ENCODE measurements around the gene MVB12B.
"Not testable (repeated sequence)": the region's sequence is repeated elsewhere in the genome, so short reads cannot be mapped to it uniquely, and the experiment has no call there.

Gene MVB12B, protein sequence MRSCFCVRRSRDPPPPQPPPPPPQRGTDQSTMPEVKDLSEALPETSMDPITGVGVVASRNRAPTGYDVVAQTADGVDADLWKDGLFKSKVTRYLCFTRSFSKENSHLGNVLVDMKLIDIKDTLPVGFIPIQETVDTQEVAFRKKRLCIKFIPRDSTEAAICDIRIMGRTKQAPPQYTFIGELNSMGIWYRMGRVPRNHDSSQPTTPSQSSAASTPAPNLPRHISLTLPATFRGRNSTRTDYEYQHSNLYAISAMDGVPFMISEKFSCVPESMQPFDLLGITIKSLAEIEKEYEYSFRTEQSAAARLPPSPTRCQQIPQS

DNA sequence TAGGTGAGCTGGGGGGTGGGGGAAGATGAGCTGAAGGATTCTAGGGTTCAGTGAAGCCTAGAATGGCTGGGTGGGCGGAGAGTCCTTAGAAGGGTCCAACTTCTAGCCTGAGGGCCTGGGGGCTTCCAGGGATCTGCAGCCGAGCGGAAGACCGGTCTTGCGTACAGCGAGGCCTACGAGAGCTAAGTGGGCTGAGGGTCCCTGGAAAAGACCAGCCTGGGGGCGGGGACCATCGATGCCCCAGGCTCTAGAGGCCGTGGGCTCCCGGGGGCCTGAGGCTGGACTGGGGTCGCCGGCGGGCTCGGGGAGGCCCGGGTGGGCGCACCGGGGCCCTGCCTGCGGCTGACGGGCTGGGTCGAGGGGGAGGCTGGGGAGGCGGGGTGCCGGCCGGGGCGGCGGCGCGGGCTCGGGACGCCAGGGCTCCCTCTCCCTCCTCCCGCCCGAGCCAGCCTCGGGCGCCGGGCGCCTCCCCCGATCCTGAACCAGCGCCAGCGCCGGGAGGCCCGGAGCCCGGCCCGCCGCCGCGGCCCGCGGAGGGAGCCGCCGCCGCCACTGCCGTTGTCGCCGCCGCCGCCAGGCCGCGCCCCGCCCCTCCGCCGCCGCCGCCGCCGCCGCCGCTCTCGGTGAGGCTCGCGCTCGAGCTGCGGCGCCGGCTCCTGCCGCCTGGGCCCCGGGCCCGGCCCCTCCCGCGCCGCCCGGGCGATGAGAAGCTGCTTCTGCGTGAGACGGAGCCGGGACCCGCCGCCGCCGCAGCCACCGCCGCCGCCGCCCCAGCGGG, at the start of gene MVB12B:
Gene MVB12B (plus strand): TSS at position 602 of the 778 bp plus-strand sequence. CDS start 101 bp downstream, at position 703.
- in situ Hi-C loops (cut with MboI; ENCODE audit: low sequenced_read_pairs): no loop called here

DNA sequence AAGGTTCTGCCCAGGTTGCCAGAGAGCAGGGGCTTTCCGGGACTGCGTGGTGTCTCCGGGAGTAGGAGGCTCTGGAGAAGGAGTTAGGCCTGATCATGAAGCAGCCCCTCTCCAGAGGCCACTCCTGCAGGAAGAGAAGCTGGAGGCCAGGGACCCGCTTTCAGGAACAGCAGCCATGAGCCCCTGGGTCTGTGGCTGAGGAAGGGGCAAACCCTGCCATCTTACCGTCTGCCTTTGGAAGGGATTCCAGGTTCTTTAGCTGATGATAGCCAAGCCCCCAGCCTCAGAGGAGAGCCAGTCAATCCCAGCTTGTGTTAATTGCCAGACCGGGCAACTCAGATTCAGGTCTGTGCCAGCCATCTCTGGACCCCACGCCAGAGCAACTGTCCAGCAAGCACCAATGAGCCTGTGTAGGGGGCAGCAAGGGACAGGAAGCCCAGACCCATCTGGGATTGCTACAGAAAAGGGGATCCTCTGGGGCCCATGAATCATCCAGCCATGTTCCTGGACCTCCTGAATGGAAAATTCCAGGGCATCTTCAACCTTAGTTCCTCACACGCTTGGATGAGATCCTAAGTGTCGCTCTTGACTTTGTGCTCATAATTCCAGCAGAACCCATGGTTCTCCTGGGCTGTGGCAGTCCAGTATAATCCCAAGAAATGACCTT, 42.7 kb upstream of the MVB12B start:
- in situ Hi-C loops (cut with MboI; ENCODE audit: low sequenced_read_pairs): no loop called here

DNA sequence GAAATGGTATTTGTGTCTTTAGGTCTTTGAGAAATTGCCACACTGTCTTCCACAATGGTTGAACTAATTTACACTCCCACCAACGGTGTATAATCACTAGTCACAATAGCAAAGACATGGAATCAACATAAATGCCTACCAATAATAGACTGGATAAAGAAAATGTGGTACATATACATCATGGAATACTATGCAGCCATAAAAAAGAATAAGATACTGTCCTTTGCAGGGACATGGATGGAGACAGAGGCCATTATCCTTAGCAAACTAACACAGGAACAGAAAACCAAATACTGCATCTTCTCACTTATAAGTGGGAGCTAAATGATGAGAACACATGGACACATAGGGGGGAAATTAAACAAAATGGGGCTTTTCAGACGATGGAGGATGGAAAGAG, 41.0 kb upstream of the MVB12B start:
- in situ Hi-C loops (cut with MboI; ENCODE audit: low sequenced_read_pairs): not testable (repeated sequence)

DNA sequence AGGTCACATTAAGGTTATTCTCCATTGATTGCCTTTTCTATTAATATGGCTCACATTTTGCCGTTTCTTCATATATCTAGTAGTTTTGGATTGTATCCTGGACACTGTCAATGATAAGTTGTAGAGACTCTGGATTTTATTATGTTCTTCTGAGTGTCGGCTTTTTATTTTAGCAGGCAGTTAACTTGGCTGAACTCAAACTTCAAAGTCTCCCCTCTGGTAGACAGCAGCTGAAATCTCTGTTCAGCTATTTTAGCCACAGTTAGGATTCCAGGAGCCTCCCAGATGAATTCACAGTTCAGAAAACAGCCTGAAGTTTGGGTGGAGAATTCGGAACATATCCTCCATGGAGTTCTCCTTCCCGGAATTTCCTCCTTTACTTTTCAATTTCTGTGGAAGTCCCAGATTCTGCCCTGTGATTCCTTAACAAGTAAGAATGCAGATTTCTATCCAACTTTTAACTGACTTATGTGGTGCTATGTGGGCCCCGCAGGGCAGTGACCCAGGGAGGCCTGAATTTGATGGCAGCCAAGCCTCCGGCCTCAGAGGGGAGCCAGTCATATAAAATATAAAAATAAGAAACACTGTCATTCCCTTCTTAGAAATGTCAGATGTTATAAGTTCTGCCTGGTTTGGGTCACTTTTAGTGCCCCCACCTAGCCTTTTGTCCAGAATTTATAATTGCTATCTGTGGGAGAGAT, 39.3 kb upstream of the MVB12B start:
- in situ Hi-C loops (cut with MboI; ENCODE audit: low sequenced_read_pairs): no loop called here

DNA sequence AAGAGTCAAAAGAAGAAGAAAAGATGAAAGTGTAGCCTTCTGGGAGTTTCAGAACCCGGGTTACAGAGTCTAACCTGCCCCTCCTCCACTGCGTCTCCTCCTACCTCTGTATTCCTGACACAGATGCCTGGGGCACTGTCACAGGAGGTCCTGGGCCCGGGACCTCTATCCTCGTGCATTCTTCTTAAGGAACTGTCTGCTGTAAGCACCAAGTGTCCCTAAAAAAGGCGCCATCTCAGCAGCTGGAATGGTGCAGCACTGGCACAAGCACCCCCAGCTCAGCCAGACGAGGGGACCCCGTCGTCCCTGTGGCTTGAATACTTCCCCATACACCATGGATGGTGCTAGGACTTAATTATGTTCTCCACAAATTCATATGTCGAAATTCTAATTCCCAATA, 35.8 kb upstream of the MVB12B start:
- in situ Hi-C loops (cut with MboI; ENCODE audit: low sequenced_read_pairs): no loop called here

DNA sequence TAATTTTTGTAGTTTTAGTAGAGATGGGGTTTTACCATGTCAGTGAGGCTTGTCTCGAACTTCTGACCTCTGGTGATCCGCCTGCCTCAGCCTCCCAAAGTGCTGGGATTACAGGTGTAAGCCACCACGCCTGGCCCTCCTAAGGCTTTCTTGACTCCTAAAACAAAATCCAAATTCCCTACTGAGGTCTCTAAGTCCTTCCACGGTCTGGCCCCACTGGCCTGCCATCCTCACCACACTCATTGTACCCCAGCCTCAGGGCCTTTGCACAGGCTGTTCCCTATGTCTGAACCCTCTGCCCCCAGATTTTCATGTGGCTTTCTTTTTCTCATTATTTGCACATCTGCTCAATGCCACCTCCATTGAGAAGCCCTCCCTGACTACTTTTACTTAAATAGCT, 34.7 kb upstream of the MVB12B start:
- in situ Hi-C loops (cut with MboI; ENCODE audit: low sequenced_read_pairs): no loop called here

DNA sequence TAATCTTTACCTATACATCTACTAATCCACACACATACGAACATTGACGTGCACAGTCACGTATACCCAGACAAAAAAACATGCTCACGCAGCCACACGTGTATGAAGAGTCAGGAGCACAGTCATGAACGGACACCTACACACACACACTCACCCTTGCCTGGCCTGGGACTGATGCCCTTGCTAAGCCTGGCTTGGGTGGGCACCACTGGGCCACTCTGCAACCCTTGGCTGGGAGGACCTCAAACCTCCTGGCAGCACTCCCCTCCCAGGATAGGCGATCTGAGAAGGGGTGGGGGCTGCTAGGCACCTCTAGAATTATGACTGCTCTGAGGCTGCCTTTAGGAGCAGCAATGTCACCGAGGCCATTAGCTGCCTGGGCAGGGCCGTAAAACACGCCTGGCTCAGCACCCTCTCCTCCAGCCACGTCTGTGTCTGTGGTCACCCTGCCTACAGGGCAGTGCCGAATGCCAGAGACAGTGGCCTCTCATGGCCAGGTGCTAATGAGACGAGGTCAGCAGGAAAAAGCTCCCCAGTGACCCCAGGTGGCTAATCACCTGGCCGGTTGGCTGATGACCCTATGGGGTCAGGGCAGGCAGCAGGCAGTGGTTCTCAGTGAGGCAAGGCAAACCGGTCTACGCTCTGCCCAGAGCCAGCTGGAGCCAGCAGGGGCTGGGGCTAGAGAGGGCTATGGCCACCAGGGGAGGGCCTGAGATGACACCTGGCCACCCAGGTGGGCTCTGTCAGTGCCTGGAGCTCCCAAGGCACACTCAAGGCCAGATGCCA, 33.7 kb upstream of the MVB12B start:
- in situ Hi-C loops (cut with MboI; ENCODE audit: low sequenced_read_pairs): no loop called here

DNA sequence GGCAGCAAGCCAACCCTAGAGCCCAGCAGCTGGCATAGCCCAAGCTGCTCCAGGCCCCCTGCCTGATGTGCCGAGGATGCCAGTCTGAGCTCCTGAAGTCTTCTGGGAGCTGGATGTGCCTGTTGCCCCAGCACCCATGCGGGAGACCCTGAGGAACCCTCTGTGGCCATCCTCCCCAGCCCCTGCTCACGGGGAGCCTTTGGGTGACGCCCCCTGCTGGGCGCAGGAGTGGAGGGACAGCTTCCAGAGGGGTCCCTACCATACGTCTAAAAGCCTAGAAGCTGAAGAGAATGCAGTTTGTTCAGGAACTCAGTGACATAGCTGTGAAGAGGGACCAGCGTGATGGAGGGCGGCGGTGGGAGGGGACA, 33.1 kb upstream of the MVB12B start:
- in situ Hi-C loops (cut with MboI; ENCODE audit: low sequenced_read_pairs): no loop called here

DNA sequence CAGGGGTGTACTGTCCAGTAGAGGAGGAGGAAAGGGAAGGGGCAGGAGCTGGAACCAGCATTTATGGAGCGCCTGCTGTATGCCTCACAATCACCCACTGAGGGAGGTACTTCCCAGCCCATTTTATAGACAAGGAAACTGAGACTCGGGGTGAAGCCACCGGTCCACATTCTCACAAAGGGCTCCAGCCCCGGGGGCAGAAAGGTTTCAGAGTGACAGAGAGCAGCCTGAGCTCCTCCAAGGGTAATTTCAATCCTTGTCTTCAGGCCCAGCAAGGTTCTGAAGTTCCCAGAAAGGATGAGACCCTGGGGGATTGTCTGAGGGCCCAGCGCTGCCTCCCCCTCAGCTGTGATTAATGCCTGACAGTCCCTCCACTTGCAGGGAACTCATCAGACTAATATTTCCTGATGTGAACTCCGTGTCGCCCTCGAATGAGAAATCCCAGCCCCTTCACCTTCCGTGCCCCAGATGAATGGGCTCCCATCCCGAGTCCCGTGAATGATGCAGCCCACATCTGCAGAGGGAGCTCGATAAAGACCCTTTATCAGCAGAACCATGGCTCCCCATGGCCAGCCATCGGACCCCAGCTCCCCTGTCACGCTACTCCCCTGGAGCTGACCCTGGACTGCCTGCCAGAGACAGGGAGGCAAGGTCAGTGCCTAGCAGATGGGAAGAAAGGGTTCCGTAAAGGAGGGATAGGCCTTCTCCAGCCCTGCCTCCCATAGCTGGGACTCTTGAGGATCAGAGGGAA, 32.1 kb upstream of the MVB12B start:
- in situ Hi-C loops (cut with MboI; ENCODE audit: low sequenced_read_pairs): no loop called here

DNA sequence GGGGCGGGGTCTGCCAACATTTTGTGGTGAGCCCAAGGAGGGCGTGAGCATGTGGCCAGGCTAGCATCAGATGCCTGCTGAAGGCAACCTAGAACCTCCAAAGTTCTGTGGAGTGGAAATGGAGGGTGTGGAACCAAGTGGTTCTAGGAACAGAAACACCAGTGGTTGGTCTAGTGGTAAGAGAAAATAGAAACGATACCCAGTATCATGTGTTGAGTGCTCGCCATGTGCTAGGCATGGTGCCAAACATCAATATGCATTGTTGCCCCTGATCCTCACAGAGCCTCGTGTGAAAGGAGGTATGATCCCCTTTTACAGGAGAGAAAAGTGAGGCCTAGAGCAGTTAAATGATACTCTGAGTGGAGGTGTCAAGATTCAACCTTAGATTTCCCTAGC, 31.5 kb upstream of the MVB12B start:
- in situ Hi-C loops (cut with MboI; ENCODE audit: low sequenced_read_pairs): no loop called here

DNA sequence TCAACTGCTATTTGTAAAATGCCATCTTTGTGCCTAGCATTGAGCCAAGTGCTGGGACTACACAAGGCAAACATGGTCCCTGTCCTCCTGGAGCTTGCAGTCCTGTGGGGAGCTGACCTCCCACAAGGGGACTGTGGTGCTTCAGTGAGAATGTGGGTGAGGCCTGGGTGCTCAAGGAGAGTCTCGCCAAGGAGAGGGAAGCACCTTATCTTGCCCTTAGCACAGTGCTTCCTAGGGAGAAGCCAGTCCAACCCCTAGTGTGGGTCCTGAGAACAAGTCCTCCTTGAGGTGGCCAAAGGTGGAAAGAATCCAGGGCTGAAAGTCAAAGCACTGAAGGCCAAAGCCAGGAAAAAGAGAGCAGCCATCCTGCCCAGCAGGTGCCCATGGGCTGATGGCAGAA, 31.1 kb upstream of the MVB12B start:
- in situ Hi-C loops (cut with MboI; ENCODE audit: low sequenced_read_pairs): no loop called here

DNA sequence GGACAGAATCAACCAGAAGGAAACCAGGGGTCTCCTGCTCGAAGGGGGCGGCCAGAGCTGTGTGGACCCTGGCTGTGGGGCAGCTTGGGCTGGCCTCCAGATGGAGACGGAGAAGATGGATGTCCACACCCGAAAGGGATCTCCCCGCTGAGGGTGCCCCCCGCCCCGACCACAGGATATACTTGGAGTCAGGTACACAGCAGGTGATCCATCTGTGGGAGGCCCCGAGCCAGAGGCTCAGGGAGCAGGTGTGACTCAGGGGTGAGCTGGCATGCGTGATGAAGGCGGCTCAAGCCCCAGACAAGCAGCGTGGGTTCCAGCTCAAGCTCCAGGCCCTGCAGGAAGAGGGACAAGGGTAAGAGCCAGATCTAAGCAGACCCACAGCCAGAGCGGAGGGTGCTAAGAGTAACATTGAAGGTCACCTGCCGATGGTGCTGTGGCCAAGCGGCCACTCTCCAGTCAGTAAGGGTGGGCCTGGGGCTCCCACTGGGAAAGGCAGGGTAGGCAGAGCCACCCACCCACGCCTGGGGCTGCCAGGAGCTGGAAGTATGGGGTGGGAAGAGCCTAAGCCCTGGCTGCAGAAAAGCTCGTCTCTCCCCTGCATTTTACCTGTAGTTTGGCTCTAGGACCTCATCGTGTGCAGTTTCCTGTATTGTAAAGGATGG, 30.6 kb upstream of the MVB12B start:
- in situ Hi-C loops (cut with MboI; ENCODE audit: low sequenced_read_pairs): no loop called here

DNA sequence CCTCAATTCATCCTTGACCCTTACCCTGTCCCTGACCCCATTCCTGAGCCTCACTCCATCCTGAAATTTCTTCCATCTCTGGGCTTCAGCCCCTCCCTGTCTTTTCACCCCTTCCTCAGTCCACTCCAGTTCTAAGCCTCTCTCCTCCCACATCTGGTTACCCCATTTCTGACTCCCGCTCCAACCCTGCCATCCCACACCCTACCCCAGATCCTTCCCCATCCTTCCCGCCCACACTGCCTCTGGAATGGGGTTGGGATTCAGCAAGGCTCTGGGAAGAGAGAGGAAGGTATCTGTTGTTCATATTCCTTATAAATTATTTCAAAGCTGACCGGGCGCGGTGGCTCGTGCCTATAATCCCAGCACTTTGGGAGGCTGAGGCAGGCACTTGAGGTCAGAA, 29.9 kb upstream of the MVB12B start:
- in situ Hi-C loops (cut with MboI; ENCODE audit: low sequenced_read_pairs): no loop called here

DNA sequence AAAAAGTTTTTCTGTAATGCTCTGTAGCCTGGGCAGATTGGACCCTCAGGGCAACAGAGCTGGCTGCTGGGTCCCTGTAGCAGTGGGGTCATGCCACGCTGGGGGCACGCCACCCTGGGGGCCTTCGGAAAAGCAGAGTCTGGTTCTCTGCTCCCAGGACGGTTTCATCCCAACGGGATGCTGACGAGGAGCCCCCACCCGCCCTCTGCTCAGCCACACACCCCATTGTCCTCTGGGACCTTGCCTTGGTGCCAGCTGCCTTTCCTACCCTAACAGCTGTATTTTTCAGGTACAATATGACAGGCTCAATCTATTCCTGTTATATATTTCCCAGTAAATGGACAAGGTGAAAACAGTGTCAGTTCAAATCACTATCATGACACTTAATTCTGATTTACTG, 29.0 kb upstream of the MVB12B start:
- in situ Hi-C loops (cut with MboI; ENCODE audit: low sequenced_read_pairs): no loop called here

DNA sequence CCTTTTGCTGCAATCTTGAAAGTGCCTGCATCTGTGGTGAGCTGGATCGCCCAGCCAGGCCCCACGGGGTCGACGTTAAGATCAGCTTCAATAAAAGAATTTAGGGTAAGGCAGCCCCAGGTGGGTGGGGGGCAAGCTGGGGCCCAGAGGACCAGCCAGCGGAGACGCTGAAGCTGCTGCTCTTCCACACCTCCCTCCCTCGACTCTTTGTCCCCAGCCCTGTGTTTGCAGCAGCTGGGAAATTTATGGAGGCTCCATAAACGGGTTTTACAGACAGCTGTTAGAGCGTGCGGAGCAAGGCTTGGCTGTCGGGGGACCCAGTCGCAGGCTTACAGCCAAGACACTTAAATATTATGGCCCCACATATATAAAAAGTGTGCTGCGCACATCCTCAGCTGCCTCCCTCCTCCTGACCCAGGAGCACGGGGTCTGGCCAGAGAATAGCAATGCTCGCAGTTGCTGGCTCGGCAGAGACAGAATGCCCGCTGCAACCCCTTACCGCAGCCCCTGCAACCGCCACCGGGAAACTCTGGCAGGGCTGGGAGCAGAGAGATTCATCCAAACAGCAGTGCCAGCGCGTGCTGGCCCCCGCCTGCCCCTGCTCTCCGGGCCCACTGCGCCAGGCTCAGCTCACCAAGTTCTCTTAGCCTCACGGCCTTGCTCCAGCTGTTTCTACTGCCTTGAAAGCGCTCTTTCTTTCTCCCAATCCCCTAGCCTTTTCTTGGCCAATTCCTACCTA, 28.4 kb upstream of the MVB12B start:
- in situ Hi-C loops (cut with MboI; ENCODE audit: low sequenced_read_pairs): no loop called here

DNA sequence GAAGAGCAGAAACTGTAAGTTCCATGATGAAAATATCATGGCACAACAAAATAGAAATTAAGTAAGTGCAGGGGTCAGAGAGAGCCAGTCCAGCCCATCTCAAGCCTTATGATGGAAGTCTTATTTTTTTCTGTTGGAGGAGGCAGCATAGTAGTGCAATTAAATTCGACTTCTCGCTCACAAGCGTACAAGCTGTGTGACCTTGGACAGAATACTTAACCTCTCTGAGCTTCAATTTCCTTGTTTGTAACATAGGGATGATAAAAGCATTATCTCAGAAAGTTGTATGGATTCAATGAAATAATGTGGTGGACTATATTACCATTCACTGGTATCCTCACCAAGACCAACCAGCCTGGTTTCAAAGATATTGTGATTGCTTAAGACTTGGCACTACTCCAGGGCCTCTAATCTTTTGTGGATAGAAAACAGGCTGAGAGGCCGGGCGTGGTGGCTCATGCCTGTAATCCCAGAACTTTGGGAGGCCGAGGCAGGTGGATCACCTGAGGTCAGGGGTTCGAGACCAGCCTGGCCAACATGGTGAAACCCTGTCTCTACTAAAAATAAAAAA, 26.8 kb upstream of the MVB12B start:
- in situ Hi-C loops (cut with MboI; ENCODE audit: low sequenced_read_pairs): no loop called here

DNA sequence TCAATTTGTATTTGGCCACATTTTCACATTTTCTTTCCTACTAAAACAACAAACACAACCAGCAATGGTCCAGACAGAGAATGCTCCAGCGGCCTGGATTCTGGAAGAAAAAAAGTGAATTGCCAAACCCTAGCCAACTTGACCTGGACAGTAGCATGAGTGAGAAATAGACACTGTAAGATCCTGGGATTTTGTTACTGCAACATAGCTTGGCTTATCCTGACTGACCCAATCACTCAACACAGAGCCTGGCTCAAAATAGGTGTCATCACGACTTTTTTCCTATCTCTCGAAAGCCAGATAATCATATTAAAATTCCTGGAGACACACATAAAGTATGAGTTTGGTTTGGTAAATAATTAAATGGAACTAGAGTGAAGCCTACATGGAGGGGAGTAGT, 25.4 kb upstream of the MVB12B start:
- in situ Hi-C loops (cut with MboI; ENCODE audit: low sequenced_read_pairs): no loop called here

DNA sequence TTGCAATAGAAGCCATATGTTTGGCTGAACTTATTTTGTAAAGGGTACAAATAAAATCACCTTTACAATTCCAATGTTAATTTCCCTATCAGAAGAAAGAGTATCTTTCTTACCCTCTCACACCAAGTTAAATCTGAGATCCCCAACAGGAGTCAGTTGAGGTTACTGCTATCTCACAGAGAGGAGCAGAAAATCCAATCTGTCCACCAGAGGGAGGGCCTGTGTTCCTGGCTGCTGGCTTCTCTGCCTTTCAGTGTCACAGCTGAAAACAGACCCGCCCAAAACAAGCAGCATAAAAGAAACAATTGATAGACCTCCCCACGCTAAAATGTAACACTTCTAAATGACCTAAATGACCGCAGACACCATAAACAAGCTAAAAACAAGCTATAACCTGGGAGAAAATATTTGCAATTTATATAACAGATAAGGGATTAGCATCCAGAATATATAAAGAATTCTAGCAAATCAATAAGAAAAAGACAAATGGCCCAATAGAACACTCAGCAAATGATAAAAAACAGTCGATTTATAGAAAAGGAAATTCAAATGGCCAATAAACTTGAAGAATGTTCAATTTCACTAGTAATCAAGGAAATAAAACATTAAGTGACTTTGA, 24.5 kb upstream of the MVB12B start:
- in situ Hi-C loops (cut with MboI; ENCODE audit: low sequenced_read_pairs): no loop called here
